ENCODE data around the gene PRRC2B. TPM values are rescaled to one million over a fixed set of nuclear protein-coding genes. Genes with fewer than 3 reads are reported as not detected.

PRRC2B gene
- total and polyA plus RNA-seq, 4 donors, result 10.3 to 44.3 (median 27.0) TPM

GRCh38 chr9:131442351-131442750 is 48.5 kb downstream of the PRRC2B start (continued):
- TF ChIP-seq REST (IDR thresholded peaks at IDR 0.05) (no peak), NR2F2 (IDR thresholded peaks at IDR 0.05) (no peak), GABPA (IDR thresholded peaks at IDR 0.05 in 1 of 2, conservative IDR thresholded peaks at IDR 0.05 in 1 of 2) (no peak), HNF4G (IDR thresholded peaks at IDR 0.05) (no peak)

- H3K9me3 ChIP-seq (ENCODE audit: control insufficient read depth in 4 of 4, low read length in 3 of 4), result no peaks in the 10 kb centered on the region
- TF ChIP-seq ATF3 (IDR thresholded peaks at IDR 0.05) (no peak), GABPA (IDR thresholded peaks at IDR 0.05 in 1 of 2, conservative IDR thresholded peaks at IDR 0.05 in 1 of 2) (no peak), REST (IDR thresholded peaks at IDR 0.05) (no peak), TAF1 (conservative IDR thresholded peaks at IDR 0.05) (no peak), HNF4G (IDR thresholded peaks at IDR 0.05) (no peak), FOXA2 (IDR thresholded peaks at IDR 0.05) (no peak), CTCF (IDR thresholded peaks at IDR 0.05; ENCODE audit: low read depth, low read length, missing input control) (no peak), RAD21 (IDR thresholded peaks at IDR 0.05) (no peak), EGR1 (IDR thresholded peaks at IDR 0.05; ENCODE audit: low read depth in 2 of 2) (no peak), SP1 (IDR thresholded peaks at IDR 0.05) (no peak), RXRA (IDR thresholded peaks at IDR 0.05) (no peak), MAX (IDR thresholded peaks at IDR 0.05) (no peak), JUND (IDR thresholded peaks at IDR 0.05) (no peak), ZBTB33 (IDR thresholded peaks at IDR 0.05) (no peak), YY1 (IDR thresholded peaks at IDR 0.05) (no peak)
- H3K27ac ChIP-seq (ENCODE audit: low read depth in 1 of 2, low read length in 2 of 2), result no peak overlapping the region
- H3K4me3 ChIP-seq (ENCODE audit: low read depth in 1 of 3, low read length in 3 of 3), result no peak overlapping the region
- peaks cover 13 to 58% (median 50%) of the 10 kb centered on the region in 4 donors for H3K36me3 ChIP-seq (ENCODE audit: control insufficient read depth in 4 of 4, insufficient read depth in 3 of 4, low read depth in 1 of 4, low read length in 3 of 4)
- H3K27me3 ChIP-seq (ENCODE audit: control insufficient read depth in 4 of 4, insufficient read depth in 4 of 4, low read length in 3 of 4), result no peaks in the 10 kb centered on the region
- WGBS, result 93% methylated on average over 2 of the region's 2 CpGs
- no peak for DNase-seq (ENCODE audit: low spot score)
- H3K9ac ChIP-seq (ENCODE audit: low read depth in 1 of 2, low read length in 2 of 2), result no peak overlapping the region
- H3K4me1 ChIP-seq (ENCODE audit: control insufficient read depth in 4 of 4, insufficient read depth in 4 of 4, low read length in 3 of 4), result peaks cover 0 to 11% (median 4%) of the 10 kb centered on the region in 4 donors
Measured at GRCh38 chr9:131443648-131444047, 49.8 kb downstream of the PRRC2B start.

All from liver (tissue), 9 donors.